KMS-11 (cell line): Measurements from ENCODE around the gene SLC35G4.

Source experiments
- H2AFZ ChIP-seq: fragments of 200-600 bp; sonication (generic); 2 replicates; pipeline ENCODE4 v1.6.1; 2016; ENCODE audit warnings: antibody characterized with exemption, mixed run types, low read depth
- H3K27ac ChIP-seq: fragments of 200-600 bp; sonication (generic); 2 replicates; pipeline ENCODE4 v1.6.1; 2016; ENCODE audit warnings: mild to moderate bottlenecking, mixed run types
- H3K27me3 ChIP-seq: fragments of 200-600 bp; sonication (generic); 2 replicates; pipeline ENCODE4 v1.6.1; 2017; ENCODE audit warnings: mild to moderate bottlenecking, low read depth, mixed run types, moderate library complexity; ENCODE audit not compliant: insufficient read depth
- H3K36me3 ChIP-seq: fragments of 200-600 bp; sonication (generic); 2 replicates; pipeline ENCODE4 v1.6.1; 2017; ENCODE audit warnings: mild to moderate bottlenecking, mixed run types; ENCODE audit not compliant: insufficient read depth
- H3K4me1 ChIP-seq: fragments of 200-600 bp; sonication (generic); 2 replicates; pipeline ENCODE4 v1.6.1; 2016; ENCODE audit warnings: mild to moderate bottlenecking, low read depth, mixed run types; ENCODE audit not compliant: poor library complexity, severe bottlenecking
- H3K4me2 ChIP-seq: fragments of 200-600 bp; sonication (generic); 2 replicates; pipeline ENCODE4 v1.7.0; 2016; ENCODE audit warnings: mild to moderate bottlenecking, mixed run types
- H3K4me3 ChIP-seq: fragments of 200-600 bp; sonication (generic); IDR thresholded peaks from 2 replicates; pipeline ENCODE4 v1.6.1; 2017; ENCODE audit warnings: low read depth, low read length, mixed read lengths; ENCODE audit not compliant: insufficient read depth
- H3K79me2 ChIP-seq: fragments of 200-600 bp; sonication (generic); 2 replicates; pipeline ENCODE4 v1.6.1; 2016; ENCODE audit warnings: low read depth, mixed run types; ENCODE audit not compliant: insufficient read depth
- H3K9ac ChIP-seq: fragments of 200-600 bp; sonication (generic); 2 replicates; pipeline ENCODE4 v1.6.1; 2016; ENCODE audit warnings: mild to moderate bottlenecking, mixed run types
- H4K20me1 ChIP-seq: fragments of 200-600 bp; sonication (generic); 2 replicates; pipeline ENCODE4 v1.6.1; 2016; ENCODE audit warnings: mild to moderate bottlenecking, mixed run types; ENCODE audit not compliant: insufficient read depth
- TF ChIP-seq, protein P1 (sequence below): fragments of 200-600 bp; sonication (generic); conservative IDR thresholded peaks from 2 replicates; pipeline ENCODE4 v1.6.1; 2017; ENCODE audit warnings: low read depth, mild to moderate bottlenecking, antibody characterized with exemption, low read length, moderate library complexity, mixed read lengths

SLC35G4 gene

DNA sequence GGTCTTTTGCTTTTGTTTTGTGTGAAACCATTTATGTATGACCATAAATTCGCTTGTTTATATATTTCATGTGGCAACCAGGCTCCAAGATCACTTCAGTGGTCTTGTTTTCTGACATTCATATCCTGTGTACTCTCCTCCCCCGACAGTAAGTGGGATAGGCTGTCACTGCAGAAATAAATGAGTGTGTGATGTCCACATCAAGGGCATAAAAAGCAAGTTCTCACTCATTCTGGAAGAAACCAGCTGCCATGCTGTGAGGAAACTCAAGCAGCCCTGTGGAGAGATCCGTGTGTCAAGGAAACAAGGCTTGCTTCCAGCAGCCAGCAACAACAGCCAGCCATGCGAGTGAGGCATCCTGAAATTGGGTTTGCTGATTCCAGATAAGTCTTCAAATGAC, 40.4 kb downstream of the SLC35G4 start:
- Histone ChIP-seq H3K4me1 (no peaks in the 10 kb centered on the region), H3K4me3 (no peak overlapping the region), H2AFZ (no peak overlapping the region), H3K36me3 (no peaks in the 10 kb centered on the region), H4K20me1 (no peaks in the 10 kb centered on the region), H3K79me2 (no peaks in the 10 kb centered on the region), H3K27me3 (no peaks in the 10 kb centered on the region), H3K27ac (no peak overlapping the region), H3K9ac (no peak overlapping the region), H3K4me2 (no peak overlapping the region)
- TF ChIP-seq, protein P1, sequence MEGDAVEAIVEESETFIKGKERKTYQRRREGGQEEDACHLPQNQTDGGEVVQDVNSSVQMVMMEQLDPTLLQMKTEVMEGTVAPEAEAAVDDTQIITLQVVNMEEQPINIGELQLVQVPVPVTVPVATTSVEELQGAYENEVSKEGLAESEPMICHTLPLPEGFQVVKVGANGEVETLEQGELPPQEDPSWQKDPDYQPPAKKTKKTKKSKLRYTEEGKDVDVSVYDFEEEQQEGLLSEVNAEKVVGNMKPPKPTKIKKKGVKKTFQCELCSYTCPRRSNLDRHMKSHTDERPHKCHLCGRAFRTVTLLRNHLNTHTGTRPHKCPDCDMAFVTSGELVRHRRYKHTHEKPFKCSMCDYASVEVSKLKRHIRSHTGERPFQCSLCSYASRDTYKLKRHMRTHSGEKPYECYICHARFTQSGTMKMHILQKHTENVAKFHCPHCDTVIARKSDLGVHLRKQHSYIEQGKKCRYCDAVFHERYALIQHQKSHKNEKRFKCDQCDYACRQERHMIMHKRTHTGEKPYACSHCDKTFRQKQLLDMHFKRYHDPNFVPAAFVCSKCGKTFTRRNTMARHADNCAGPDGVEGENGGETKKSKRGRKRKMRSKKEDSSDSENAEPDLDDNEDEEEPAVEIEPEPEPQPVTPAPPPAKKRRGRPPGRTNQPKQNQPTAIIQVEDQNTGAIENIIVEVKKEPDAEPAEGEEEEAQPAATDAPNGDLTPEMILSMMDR = no peak

DNA sequence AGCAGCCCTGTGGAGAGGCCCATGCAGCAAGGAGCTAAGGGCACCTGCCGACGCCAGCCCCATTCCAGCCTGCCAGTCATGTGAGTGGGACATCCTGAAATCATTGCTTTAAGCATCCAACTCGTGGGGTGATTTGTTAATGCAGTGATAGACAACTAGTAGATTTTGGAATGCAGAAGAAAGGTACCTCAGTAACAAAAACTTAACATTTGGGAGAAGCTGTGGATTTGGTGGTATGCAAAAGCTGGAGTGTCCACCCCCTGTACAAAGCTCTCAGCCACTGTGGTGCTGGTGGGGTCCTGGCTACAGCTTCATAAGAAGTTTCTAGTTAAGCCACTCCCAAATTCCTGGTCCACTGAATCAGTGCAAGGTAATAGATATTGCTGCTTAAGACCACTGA, 42.5 kb downstream of the SLC35G4 start:
- Histone ChIP-seq H3K9ac (no peak overlapping the region), H4K20me1 (no peaks in the 10 kb centered on the region), H3K27me3 (no peaks in the 10 kb centered on the region), H3K4me3 (no peak overlapping the region), H3K36me3 (no peaks in the 10 kb centered on the region), H3K4me2 (no peak overlapping the region), H2AFZ (no peak overlapping the region), H3K79me2 (no peaks in the 10 kb centered on the region), H3K27ac (no peak overlapping the region), H3K4me1 (peaks cover 2% of the 10 kb centered on the region)
- TF ChIP-seq, protein P1 = no peak

DNA sequence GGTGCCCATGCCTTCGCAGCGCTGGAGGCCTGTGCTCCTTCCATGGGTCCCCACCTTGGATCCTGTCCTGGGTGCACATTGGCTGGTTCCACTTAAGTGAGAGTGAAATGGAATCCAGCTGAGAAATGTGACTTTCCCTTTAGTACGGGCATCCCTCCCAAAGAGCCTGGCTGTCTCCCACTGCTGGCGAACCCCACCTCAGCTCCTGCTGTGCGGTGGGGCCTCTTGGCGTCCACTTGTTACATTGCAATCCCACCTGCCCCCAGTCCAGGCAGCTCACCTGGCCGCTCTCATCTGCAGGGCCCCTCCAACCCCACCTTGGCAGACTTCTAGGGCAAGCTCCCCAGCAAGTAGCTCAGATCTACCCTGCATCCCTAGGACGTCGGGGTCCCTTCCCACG, 44.1 kb downstream of the SLC35G4 start:
- peaks cover 2% of the 10 kb centered on the region for H3K4me1 ChIP-seq
- H3K79me2 ChIP-seq = no peaks in the 10 kb centered on the region
- H3K4me3 ChIP-seq = no peak overlapping the region
- H2AFZ ChIP-seq = no peak overlapping the region
- H3K27me3 ChIP-seq = no peaks in the 10 kb centered on the region
- TF ChIP-seq, protein P1 = no peak
- H3K4me2 ChIP-seq = no peak overlapping the region
- H3K27ac ChIP-seq = no peak overlapping the region
- H3K9ac ChIP-seq = no peak overlapping the region
- H3K36me3 ChIP-seq = no peaks in the 10 kb centered on the region
- no peaks in the 10 kb centered on the region for H4K20me1 ChIP-seq

DNA sequence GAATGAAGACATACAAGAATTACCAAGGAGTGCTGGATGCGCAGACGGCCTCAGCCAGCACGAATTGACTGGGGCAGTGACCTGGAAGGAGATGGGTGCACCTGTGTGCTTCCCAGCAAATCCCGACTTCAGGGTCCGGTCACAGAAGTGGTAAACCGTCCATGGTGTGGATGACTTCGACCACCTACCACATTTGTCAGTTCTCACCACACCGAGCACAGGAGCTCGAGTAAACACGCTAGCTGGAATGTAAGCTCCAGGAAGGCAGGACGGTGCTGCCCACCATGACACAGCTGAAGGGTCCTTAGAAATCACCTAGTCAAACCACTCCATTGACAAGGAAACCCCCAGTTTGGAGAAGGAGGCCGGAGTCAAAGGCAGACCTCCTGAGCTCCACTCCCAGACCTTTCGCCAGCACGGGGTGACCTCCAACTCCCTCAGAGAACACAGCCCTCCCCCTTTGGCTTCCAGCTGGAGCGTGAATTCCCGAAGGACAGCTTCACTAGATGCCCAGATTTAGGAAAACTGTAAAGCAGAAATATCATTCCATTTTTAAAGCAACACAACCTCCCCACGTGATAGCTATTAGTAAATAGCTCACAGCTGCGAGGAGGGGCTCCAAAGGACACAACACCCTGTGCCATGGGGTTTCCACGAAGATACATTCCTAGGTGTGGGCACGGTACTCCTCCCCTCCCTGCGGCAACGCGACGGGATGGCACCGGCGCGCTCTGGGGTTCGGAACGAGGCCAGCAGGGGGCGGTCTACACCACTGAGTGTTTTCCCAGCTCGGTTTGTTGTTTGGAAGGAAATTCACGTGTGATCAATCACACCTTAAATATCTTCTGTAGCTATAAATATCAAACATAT, 45.6 kb downstream of the SLC35G4 start:
- H3K4me3 ChIP-seq = no peak overlapping the region
- TF ChIP-seq, protein P1 = peak; percentile 90
- H3K79me2 ChIP-seq = no peaks in the 10 kb centered on the region
- no peak overlapping the region for H3K27ac ChIP-seq
- no peak overlapping the region for H3K9ac ChIP-seq
- H3K4me2 ChIP-seq = no peak overlapping the region; the same call in 1 of the 2 replicates
- H4K20me1 ChIP-seq = no peaks in the 10 kb centered on the region
- peaks cover 2% of the 10 kb centered on the region for H3K4me1 ChIP-seq
- H3K36me3 ChIP-seq = no peaks in the 10 kb centered on the region
- H3K27me3 ChIP-seq = no peaks in the 10 kb centered on the region
- H2AFZ ChIP-seq = peak overlapping the region; percentile 23
